B cell (primary cell): ENCODE data around the gene IBSP.

Experiments
- EZH2 ChIP-seq: IDR thresholded peaks from 2 replicates; pipeline ENCODE4 v1.6.1; 2012; ENCODE audit warnings: borderline replicate concordance, low read depth, mild to moderate bottlenecking, moderate library complexity, low read length; ENCODE audit not compliant: insufficient read depth, poor library complexity, severe bottlenecking
- TF ChIP-seq, protein P1 (sequence below): fragments of 200-600 bp; IDR thresholded peaks from one replicate; pipeline ENCODE4 v1.8.0; 2022; ENCODE audit warnings: antibody characterized with exemption, mild to moderate bottlenecking

- TF ChIP-seq, protein P1, sequence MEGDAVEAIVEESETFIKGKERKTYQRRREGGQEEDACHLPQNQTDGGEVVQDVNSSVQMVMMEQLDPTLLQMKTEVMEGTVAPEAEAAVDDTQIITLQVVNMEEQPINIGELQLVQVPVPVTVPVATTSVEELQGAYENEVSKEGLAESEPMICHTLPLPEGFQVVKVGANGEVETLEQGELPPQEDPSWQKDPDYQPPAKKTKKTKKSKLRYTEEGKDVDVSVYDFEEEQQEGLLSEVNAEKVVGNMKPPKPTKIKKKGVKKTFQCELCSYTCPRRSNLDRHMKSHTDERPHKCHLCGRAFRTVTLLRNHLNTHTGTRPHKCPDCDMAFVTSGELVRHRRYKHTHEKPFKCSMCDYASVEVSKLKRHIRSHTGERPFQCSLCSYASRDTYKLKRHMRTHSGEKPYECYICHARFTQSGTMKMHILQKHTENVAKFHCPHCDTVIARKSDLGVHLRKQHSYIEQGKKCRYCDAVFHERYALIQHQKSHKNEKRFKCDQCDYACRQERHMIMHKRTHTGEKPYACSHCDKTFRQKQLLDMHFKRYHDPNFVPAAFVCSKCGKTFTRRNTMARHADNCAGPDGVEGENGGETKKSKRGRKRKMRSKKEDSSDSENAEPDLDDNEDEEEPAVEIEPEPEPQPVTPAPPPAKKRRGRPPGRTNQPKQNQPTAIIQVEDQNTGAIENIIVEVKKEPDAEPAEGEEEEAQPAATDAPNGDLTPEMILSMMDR, result no peak
- no peak for TF ChIP-seq EZH2
Measured at GRCh38 chr4:87857789-87858188, 58.4 kb downstream of the IBSP start.
